ENCODE results near the gene VPREB3. TPM values are rescaled to one million over a fixed set of nuclear protein-coding genes. Genes with fewer than 3 reads are reported as not detected.

Gene VPREB3
- total RNA-seq, 6 donors from 2014 or later, result 0.74 to 0.80 TPM; not detected in 4

DNA sequence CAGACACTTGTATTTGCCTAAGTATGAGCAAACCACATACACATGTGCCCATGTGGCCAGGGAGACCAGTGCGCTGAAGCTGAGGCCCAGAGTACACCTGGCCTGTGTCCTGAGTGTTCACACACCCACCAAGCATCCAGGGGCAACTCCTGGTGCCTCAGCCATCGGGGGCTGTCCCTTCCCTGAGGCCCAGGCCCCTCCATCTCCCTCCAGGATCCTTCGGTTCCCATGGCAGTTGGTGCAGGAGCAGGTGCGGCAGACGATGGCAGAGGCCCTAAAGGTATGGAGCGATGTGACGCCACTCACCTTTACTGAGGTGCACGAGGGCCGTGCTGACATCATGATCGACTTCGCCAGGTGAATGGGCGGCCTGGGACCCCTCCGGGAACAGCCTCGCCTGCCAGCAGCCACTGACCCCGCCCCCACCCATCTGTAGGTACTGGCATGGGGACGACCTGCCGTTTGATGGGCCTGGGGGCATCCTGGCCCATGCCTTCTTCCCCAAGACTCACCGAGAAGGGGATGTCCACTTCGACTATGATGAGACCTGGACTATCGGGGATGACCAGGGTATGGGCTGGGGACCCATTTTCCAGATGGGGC is 26.0 kb upstream of the VPREB3 start:
- TF ChIP-seq CTCF (IDR thresholded peaks at IDR 0.05) (no peak), EP300 (IDR thresholded peaks at IDR 0.05) (no peak), POLR2AphosphoS5 (IDR thresholded peaks at IDR 0.05) (no peak), POLR2A (IDR thresholded peaks at IDR 0.05) (no peak)
- ATAC-seq (ENCODE audit: low FRiP score in 2 of 2), result no peak
- DNase-seq, result no peak
- no peaks in the 10 kb centered on the region for H3K27me3 ChIP-seq
- WGBS, 2 donors, result 88 to 98% methylated on average over 9 to 17 of the region's 20 CpGs
- no peaks in the 10 kb centered on the region for H3K4me1 ChIP-seq
- H3K9me3 ChIP-seq, result no peaks in the 10 kb centered on the region
- no peak overlapping the region for H3K27ac ChIP-seq
- no peaks in the 10 kb centered on the region for H3K36me3 ChIP-seq
- no peak overlapping the region for H3K4me3 ChIP-seq

GRCh38 chr22:23779731-23780130 is 25.5 kb upstream of the VPREB3 start:
- no peaks in the 10 kb centered on the region for H3K36me3 ChIP-seq
- no peak overlapping the region for H3K4me3 ChIP-seq
- no peaks in the 10 kb centered on the region for H3K9me3 ChIP-seq
- no peaks in the 10 kb centered on the region for H3K4me1 ChIP-seq
- ATAC-seq (ENCODE audit: low FRiP score in 2 of 2), result no peak
- whole genome bisulfite sequencing, 2 donors, result 79 to 100% methylated on average over 2 to 5 of the region's 5 CpGs
- no peak overlapping the region for H3K27ac ChIP-seq
- no peaks in the 10 kb centered on the region for H3K27me3 ChIP-seq
- no peak for DNase-seq
- no peak for TF ChIP-seq POLR2AphosphoS5 (IDR thresholded peaks at IDR 0.05)
- TF ChIP-seq CTCF (IDR thresholded peaks at IDR 0.05), result no peak
- no peak for TF ChIP-seq POLR2A (IDR thresholded peaks at IDR 0.05)
- TF ChIP-seq EP300 (IDR thresholded peaks at IDR 0.05), result no peak

- Histone ChIP-seq H3K4me3 (no peak overlapping the region), H3K4me1 (peaks cover 0 to 6% (median 1%) of the 10 kb centered on the region in 4 donors), H3K36me3 (no peaks in the 10 kb centered on the region), H3K9me3 (no peaks in the 10 kb centered on the region), H3K27me3 (no peaks in the 10 kb centered on the region), H3K27ac (no peak overlapping the region)
- WGBS, 2 donors, result 88% methylated on average over 12 of the region's 16 CpGs; no CpG with 5 or more reads in 1 of the 2 donors
- DNase-seq (no peak), ATAC-seq (ENCODE audit: low FRiP score in 2 of 2) (no peak)
- no peak for TF ChIP-seq POLR2A (IDR thresholded peaks at IDR 0.05)
Observed at GRCh38 chr22:23779083-23779482, 24.9 kb upstream of the VPREB3 start.

GRCh38 chr22:23778577-23778900 is 24.3 kb upstream of the VPREB3 start:
- ATAC-seq (ENCODE audit: low FRiP score in 2 of 2) (no peak), DNase-seq (no peak)
- TF ChIP-seq POLR2A (IDR thresholded peaks at IDR 0.05) (no peak), CTCF (IDR thresholded peaks at IDR 0.05) (no peak), POLR2AphosphoS5 (IDR thresholded peaks at IDR 0.05) (no peak), EP300 (IDR thresholded peaks at IDR 0.05) (no peak)
- H3K27me3 ChIP-seq, result no peaks in the 10 kb centered on the region
- no peaks in the 10 kb centered on the region for H3K36me3 ChIP-seq
- 84 to 85% methylated on average over 2 to 3 of the region's 3 CpGs for WGBS, 2 donors
- H3K4me1 ChIP-seq, result peaks cover under 1 to 11% (median 5%) of the 10 kb centered on the region in 4 donors
- H3K27ac ChIP-seq, result no peak overlapping the region
- H3K4me3 ChIP-seq, result no peak overlapping the region
- no peaks in the 10 kb centered on the region for H3K9me3 ChIP-seq

GRCh38 chr22:23777776-23778576 is 23.8 kb upstream of the VPREB3 start:
- H3K9me3 ChIP-seq, result no peaks in the 10 kb centered on the region
- no peaks in the 10 kb centered on the region for H3K36me3 ChIP-seq
- no peaks in the 10 kb centered on the region for H3K27me3 ChIP-seq
- no peak overlapping the region for H3K4me3 ChIP-seq
- H3K4me1 ChIP-seq, result peaks cover 6 to 16% (median 11%) of the 10 kb centered on the region in 4 donors
- no peak for ATAC-seq (ENCODE audit: low FRiP score in 2 of 2)
- no peak overlapping the region for H3K27ac ChIP-seq
- WGBS, 2 donors, result 92 to 95% methylated on average over 9 to 11 of the region's 11 CpGs
- DNase-seq, result no peak
- TF ChIP-seq POLR2A (IDR thresholded peaks at IDR 0.05) (no peak), EP300 (IDR thresholded peaks at IDR 0.05) (no peak), CTCF (IDR thresholded peaks at IDR 0.05) (no peak), POLR2AphosphoS5 (IDR thresholded peaks at IDR 0.05) (no peak)
